Lower lobe of right lung (tissue), 2 donors: ENCODE results near the gene MUL1. TPM values are rescaled to one million over a fixed set of nuclear protein-coding genes. Genes with fewer than 3 reads are reported as not detected.

ENCODE experiments used
- ATAC-seq, 2 donors: fragments of 200-7000 bp; cut with Tn5 transposase; one replicate each; pipeline ENCODE4 v1.9.1; 2020 to 2022; ENCODE audit warnings: mild to moderate bottlenecking in 2 of 2, moderate library complexity in 2 of 2
- DNase-seq: peaks from one replicate; pipeline ENCODE4 v3.0.0-alpha.2; 2020
- H3K27ac ChIP-seq: fragments of 200-600 bp; one replicate; pipeline ENCODE4 v1.8.0; 2022
- H3K27me3 ChIP-seq: fragments of 200-600 bp; one replicate; pipeline ENCODE4 v1.8.0; 2022; ENCODE audit warnings: low read depth
- H3K36me3 ChIP-seq: fragments of 200-600 bp; one replicate; pipeline ENCODE4 v1.8.0; 2022; ENCODE audit warnings: mild to moderate bottlenecking
- H3K4me1 ChIP-seq: fragments of 200-600 bp; one replicate; pipeline ENCODE4 v1.8.0; 2022
- H3K4me3 ChIP-seq: fragments of 200-600 bp; one replicate; pipeline ENCODE4 v1.8.0; 2022; ENCODE audit warnings: mild to moderate bottlenecking
- H3K9me3 ChIP-seq: fragments of 200-600 bp; one replicate; pipeline ENCODE4 v1.8.0; 2022
- intact Hi-C: fragments of 100-400 bp; cut with DNase I; formaldehyde crosslinking; loops from one replicate; pipeline ENCODE4 v1.11.0; 2022
- total RNA-seq: library from RNA; stranded (reverse); fragmentation: NEBNext Ultra II Directional; extraction: Animal tissue kit (Norgen Biotek cat#: 25700); gene quantifications from one replicate; pipeline ENCODE4 v1.2.1, GENCODE V29; 2021
- TF ChIP-seq, protein P1 (sequence below): fragments of 200-600 bp; IDR thresholded peaks from one replicate; pipeline ENCODE4 v1.8.0; 2022; ENCODE audit warnings: antibody characterized with exemption, mild to moderate bottlenecking
- donor health status: DM: no; HTN: yes; CAD: no; lungs with severe emphysema.

Gene MUL1
- total RNA-seq, 1 donor from 2014 or later = 29.9 TPM

DNA sequence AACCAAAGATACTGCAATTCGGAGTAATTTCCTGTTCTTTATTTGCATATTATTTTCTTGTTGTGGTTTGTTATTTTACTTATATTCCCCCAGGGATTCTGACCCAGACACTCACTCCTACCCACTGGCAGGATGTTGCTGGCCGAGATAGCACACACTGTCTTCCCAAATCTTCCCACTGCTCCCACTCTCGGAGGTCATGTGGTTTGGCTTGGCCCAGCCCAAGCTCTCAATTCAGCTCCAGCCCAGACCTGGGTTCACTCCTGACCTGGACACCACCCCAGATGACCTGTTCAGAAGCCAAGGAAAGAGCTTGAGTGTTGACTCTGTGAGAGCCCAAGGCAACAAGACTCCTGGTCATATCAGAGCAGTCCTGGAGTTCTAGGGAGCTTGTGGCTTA lies 43.2 kb upstream of the MUL1 start:
- no peaks in the 10 kb centered on the region for H3K36me3 ChIP-seq
- H3K27ac ChIP-seq = no peak overlapping the region
- DNase-seq (no peak), ATAC-seq (no peak)
- TF ChIP-seq, protein P1, sequence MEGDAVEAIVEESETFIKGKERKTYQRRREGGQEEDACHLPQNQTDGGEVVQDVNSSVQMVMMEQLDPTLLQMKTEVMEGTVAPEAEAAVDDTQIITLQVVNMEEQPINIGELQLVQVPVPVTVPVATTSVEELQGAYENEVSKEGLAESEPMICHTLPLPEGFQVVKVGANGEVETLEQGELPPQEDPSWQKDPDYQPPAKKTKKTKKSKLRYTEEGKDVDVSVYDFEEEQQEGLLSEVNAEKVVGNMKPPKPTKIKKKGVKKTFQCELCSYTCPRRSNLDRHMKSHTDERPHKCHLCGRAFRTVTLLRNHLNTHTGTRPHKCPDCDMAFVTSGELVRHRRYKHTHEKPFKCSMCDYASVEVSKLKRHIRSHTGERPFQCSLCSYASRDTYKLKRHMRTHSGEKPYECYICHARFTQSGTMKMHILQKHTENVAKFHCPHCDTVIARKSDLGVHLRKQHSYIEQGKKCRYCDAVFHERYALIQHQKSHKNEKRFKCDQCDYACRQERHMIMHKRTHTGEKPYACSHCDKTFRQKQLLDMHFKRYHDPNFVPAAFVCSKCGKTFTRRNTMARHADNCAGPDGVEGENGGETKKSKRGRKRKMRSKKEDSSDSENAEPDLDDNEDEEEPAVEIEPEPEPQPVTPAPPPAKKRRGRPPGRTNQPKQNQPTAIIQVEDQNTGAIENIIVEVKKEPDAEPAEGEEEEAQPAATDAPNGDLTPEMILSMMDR = no peak
- H3K9me3 ChIP-seq = no peaks in the 10 kb centered on the region
- intact Hi-C loops = no loop called here
- H3K27me3 ChIP-seq = peaks cover 61% of the 10 kb centered on the region
- H3K4me3 ChIP-seq = no peak overlapping the region
- H3K4me1 ChIP-seq = peaks cover 8% of the 10 kb centered on the region

DNA sequence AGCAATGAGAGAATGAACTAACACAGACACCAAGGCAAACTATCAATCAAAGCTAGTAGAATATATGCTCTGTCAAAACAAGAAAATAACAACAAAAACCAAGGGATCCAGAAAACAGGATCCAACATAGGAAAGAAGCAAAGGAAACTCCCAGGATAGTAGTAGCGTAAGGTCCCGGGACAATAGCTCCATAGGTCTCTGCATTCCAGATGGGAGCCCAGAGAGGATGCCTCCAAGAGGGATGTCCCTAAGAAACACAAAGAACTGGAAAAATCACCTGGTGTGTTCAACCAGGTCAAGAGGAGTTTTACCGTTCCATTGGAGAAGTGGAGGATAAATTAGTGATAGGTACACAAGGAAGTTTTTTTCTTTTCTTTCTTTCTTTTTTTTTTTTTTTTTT lies 38.7 kb upstream of the MUL1 start:
- no peak overlapping the region for H3K4me3 ChIP-seq
- TF ChIP-seq, protein P1 = no peak
- ATAC-seq = no peak

DNA sequence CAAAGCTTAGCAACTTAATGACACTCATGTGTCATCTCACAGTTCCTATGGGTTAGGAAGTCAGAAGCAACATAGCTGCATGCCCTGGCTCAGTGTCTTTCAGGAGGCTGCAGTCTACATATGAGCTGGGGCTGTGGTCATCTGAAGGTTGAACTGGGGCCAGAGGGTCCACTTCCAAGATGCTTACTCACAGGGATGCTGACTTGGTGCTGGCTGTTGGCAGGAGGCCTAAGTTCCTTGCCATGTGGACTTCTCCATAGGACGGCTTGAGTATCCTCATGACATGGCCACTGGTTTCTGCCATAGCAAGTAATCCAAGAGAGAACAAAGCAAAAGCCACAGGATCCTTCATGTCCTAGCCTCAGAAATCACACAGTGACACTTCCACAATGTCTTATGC lies 32.3 kb upstream of the MUL1 start:
- Histone ChIP-seq H3K27ac (no peak overlapping the region), H3K4me3 (no peak overlapping the region), H3K36me3 (no peaks in the 10 kb centered on the region), H3K9me3 (no peaks in the 10 kb centered on the region), H3K4me1 (no peaks in the 10 kb centered on the region), H3K27me3 (peaks cover 18% of the 10 kb centered on the region)
- intact Hi-C loops = no loop called here
- ATAC-seq (no peak), DNase-seq (no peak)
- TF ChIP-seq, protein P1 = no peak

More for the DNA sequence above, 38.7 kb upstream of the MUL1 start:
- Histone ChIP-seq H3K27ac (no peak overlapping the region), H3K9me3 (no peaks in the 10 kb centered on the region), H3K36me3 (no peaks in the 10 kb centered on the region), H3K27me3 (peaks cover 30% of the 10 kb centered on the region), H3K4me1 (no peaks in the 10 kb centered on the region)
- intact Hi-C loops = no loop called here
- no peak for DNase-seq

DNA sequence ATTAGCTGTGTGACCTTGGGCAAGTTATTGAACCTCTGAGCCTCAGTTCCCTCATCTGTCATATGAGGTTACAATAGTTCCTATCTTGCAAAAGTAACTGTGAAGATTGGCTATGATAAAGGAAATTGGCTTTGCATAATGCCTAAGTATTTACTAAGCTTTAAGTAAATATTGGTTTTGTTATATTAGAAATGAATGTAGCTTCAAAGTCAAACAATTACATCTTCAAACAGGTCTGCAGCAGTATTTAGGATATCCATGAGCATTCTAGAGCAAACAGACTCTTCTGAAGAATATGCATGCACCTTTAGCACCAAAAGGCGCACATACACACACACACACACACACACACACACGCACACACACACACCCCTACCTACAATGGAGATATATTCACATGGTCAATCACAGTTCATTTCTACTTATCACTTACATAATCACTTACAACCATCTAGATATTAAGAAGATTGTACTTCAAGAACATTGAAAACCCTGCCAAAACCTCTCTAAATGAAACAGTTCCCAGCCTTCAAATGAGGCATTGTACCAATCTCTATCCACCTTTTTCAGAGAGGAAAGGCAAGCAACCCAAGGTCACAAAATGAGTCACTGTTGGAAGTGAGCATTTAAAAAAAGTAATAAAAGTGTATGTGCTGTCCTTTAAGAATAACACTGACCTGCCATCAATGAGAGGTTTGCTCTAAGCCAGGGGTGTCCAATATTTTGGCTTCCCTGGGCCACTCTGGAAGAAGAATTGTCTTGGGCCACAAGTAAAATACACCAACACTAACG lies 31.0 kb upstream of the MUL1 start:
- Histone ChIP-seq H3K9me3 (no peaks in the 10 kb centered on the region), H3K4me1 (no peaks in the 10 kb centered on the region), H3K4me3 (no peak overlapping the region), H3K36me3 (no peaks in the 10 kb centered on the region), H3K27ac (no peak overlapping the region), H3K27me3 (peaks cover 12% of the 10 kb centered on the region)
- TF ChIP-seq, protein P1 = no peak
- DNase-seq = no peak
- intact Hi-C loops = no loop called here
- no peak for ATAC-seq

DNA sequence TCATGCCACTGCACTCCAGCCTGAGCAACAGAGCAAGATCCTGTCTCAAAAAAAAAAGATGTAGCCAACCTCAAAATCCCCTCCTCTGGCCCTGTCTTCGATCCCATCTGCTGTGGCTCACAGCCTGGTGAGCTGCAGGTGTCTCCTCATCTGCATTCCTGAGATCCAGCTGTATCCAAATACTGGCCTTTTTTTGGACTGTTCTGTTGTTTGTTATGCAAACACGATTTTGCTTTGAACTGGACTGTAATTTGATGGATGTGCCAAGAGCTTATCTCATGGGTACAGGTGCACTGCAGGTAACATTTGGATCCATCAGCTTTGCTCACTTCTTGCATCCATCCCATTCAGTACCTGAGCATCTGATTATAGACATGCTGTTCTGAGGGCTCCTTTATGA lies 30.3 kb upstream of the MUL1 start:
- TF ChIP-seq, protein P1 = no peak
- intact Hi-C loops = no loop called here
- Histone ChIP-seq H3K4me3 (no peak overlapping the region), H3K9me3 (no peaks in the 10 kb centered on the region), H3K27me3 (peaks cover 7% of the 10 kb centered on the region), H3K4me1 (no peaks in the 10 kb centered on the region), H3K27ac (no peak overlapping the region), H3K36me3 (no peaks in the 10 kb centered on the region)
- no peak for DNase-seq
- ATAC-seq = no peak
